SK-N-SH (cell line): ENCODE measurements around the gene CYP11A1. TPM values are rescaled to one million over a fixed set of nuclear protein-coding genes. Genes with fewer than 3 reads are reported as not detected.

Experiments
- CTCF ChIA-PET: fragments of 300-600, 350-600 bp; formaldehyde crosslinking; extraction: SDS; loops from one replicate; lab custom pipeline; 2021; lab: Yijun Ruan, JAX
- POLR2A ChIA-PET: fragments of 350-600 bp; sonication (Branson Sonifier 250); formaldehyde crosslinking; extraction: SDS; loops from one replicate; lab custom pipeline; 2020; ENCODE audit warnings: antibody characterized with exemption, inconsistent platforms; lab: Yijun Ruan, JAX
- DNase-seq: peaks from one replicate; pipeline ENCODE4 v3.0.0; 2012
- H2AFZ ChIP-seq: fragments of 200-600 bp; sonication (generic); 2 replicates; pipeline ENCODE4 v1.8.1; 2016; ENCODE audit warnings: antibody characterized with exemption, mild to moderate bottlenecking, low read depth
- H3F3A ChIP-seq: fragments of 200-600 bp; sonication (generic); replicated peaks from 2 replicates; pipeline ENCODE3; 2016; ENCODE audit warnings: antibody characterized with exemption, mild to moderate bottlenecking; ENCODE audit not compliant: insufficient read depth
- H3K27ac ChIP-seq, 2 experiments: fragments of 200-500 bp in 1 of 2; fragments of 200-600 bp in 1 of 2; sonication (Bioruptor generic) in 1 of 2; sonication (generic), shearing (Covaris generic) in 1 of 2; 2 replicates each; pipeline versions ENCODE4 v1.5.1 to v1.6.1; 2014 to 2016; ENCODE audit warnings: low read depth in 2 of 2, inconsistent platforms in 1 of 2, low read length in 1 of 2, mild to moderate bottlenecking in 1 of 2, mixed read lengths in 1 of 2
- H3K27me3 ChIP-seq: fragments of 200-600 bp; sonication (generic), shearing (Covaris generic); 2 replicates; pipeline ENCODE4 v1.6.1; 2016; ENCODE audit warnings: mixed run types; ENCODE audit not compliant: insufficient read depth
- H3K36me3 ChIP-seq, 2 experiments: fragments of 200-500 bp in 1 of 2; fragments of 200-600 bp in 1 of 2; sonication (Bioruptor generic) in 1 of 2; sonication (generic) in 1 of 2; replicated peaks in 1 of 2; 2 replicates each; pipeline versions ENCODE3 to v1.5.1; 2014 to 2016; ENCODE audit warnings: low read length in 1 of 2, mild to moderate bottlenecking in 1 of 2; ENCODE audit not compliant: insufficient read depth in 2 of 2, control insufficient read depth in 1 of 2
- H3K4me1 ChIP-seq, 2 experiments: fragments of 200-500 bp in 1 of 2; fragments of 200-600 bp in 1 of 2; sonication (Bioruptor generic) in 1 of 2; sonication (generic), shearing (Covaris generic) in 1 of 2; 2 replicates each; pipeline versions ENCODE4 v1.5.1 to v1.6.1; 2014 to 2016; ENCODE audit warnings: low read depth in 1 of 2, low read length in 1 of 2, mixed run types in 1 of 2; ENCODE audit not compliant: insufficient read depth in 2 of 2, control insufficient read depth in 1 of 2
- H3K4me2 ChIP-seq: fragments of 200-600 bp; sonication (generic), shearing (Covaris generic); 2 replicates; pipeline ENCODE4 v1.6.1; 2017; ENCODE audit warnings: mixed run types
- H3K4me3 ChIP-seq, 2 experiments: fragments of 200-500 bp in 1 of 2; fragments of 200-600 bp in 1 of 2; sonication (Bioruptor generic) in 1 of 2; sonication (generic), shearing (Covaris generic) in 1 of 2; 2 replicates each; pipeline versions ENCODE4 v1.5.1 to v1.8.1; 2014 to 2016; ENCODE audit warnings: low read depth in 2 of 2, inconsistent platforms in 1 of 2, low read length in 1 of 2, mild to moderate bottlenecking in 1 of 2, mixed read lengths in 1 of 2, moderate library complexity in 1 of 2
- H3K79me2 ChIP-seq: fragments of 200-600 bp; sonication (generic); 2 replicates; pipeline ENCODE4 v1.8.1; 2017; ENCODE audit warnings: mild to moderate bottlenecking; ENCODE audit not compliant: insufficient read depth
- H3K9ac ChIP-seq: fragments of 200-600 bp; sonication (generic); 2 replicates; pipeline ENCODE4 v1.6.1; 2017; ENCODE audit warnings: mixed run types
- H3K9me2 ChIP-seq: fragments of 200-600 bp; sonication (generic); 2 replicates; pipeline ENCODE4 v1.6.1; 2017; ENCODE audit warnings: mixed run types
- H3K9me3 ChIP-seq: fragments of 200-600 bp; sonication (generic); 2 replicates; pipeline ENCODE4 v1.6.1; 2017; ENCODE audit warnings: mixed run types, mild to moderate bottlenecking, moderate library complexity
- H4K20me1 ChIP-seq: fragments of 200-600 bp; sonication (generic); 2 replicates; pipeline ENCODE4 v1.6.1; 2017; ENCODE audit warnings: mild to moderate bottlenecking, mixed run types; ENCODE audit not compliant: insufficient read depth
- EP300 ChIP-seq, 2 experiments: IDR thresholded peaks; 2 replicates each; pipeline versions ENCODE4 v1.4.0 to v1.6.1; 2012; ENCODE audit warnings: borderline replicate concordance in 1 of 2, low read depth in 1 of 2, low read length in 1 of 2
- FOXJ3 ChIP-seq: sonication (generic); formaldehyde crosslinking; IDR thresholded peaks from 2 replicates; pipeline ENCODE4 v1.5.1; 2020; ENCODE audit warnings: mild to moderate bottlenecking, missing genetic modification reagents
- FOXM1 ChIP-seq: IDR thresholded peaks from 2 replicates; pipeline ENCODE4 v1.4.0; 2012; ENCODE audit warnings: low read depth, mild to moderate bottlenecking
- GABPA ChIP-seq: IDR thresholded peaks from 2 replicates; pipeline ENCODE4 v1.4.0; 2012; ENCODE audit warnings: low read depth, mild to moderate bottlenecking
- GATA2 ChIP-seq: sonication (generic); formaldehyde crosslinking; IDR thresholded peaks from 2 replicates; pipeline ENCODE4 v1.5.0; 2020; ENCODE audit warnings: mild to moderate bottlenecking, missing genetic modification reagents
- NFIC ChIP-seq: IDR thresholded peaks from 2 replicates; pipeline ENCODE4 v1.4.0; 2012; ENCODE audit warnings: borderline replicate concordance
- POLR2AphosphoS5 ChIP-seq: IDR thresholded peaks from 2 replicates; pipeline ENCODE4 v1.6.1; 2012; ENCODE audit warnings: low read depth, low read length
- TAF1 ChIP-seq: IDR thresholded peaks from 2 replicates; pipeline ENCODE4 v1.6.1; 2012; ENCODE audit warnings: low read depth, mild to moderate bottlenecking, low read length, moderate library complexity, borderline replicate concordance
- YY1 ChIP-seq: IDR thresholded peaks from 2 replicates; pipeline ENCODE4 v1.4.0; 2012; ENCODE audit warnings: low read depth, mild to moderate bottlenecking
- WGBS: methylation state at CpG from one replicate; pipeline ENCODE4 v1.1.6; 2017; ENCODE audit warnings: low lambda C conversion rate; 5-methylcytosine and 5-hydroxymethylcytosine counted together
- polyA plus RNA-seq, 3 experiments: library from polyadenylated mRNA; depleted of rRNA; stranded (reverse); fragments of >200 nt; gene quantifications; 2 replicates each; pipeline ENCODE4 v1.2.3, GENCODE V29; 2012
- TF ChIP-seq, protein P1 (sequence below): IDR thresholded peaks from 2 replicates; pipeline ENCODE4 v1.4.0; 2012; ENCODE audit warnings: low read depth
- TF ChIP-seq, protein P2 (sequence below): IDR thresholded peaks from 2 replicates; pipeline ENCODE4 v1.4.0; 2012; ENCODE audit warnings: low read depth, borderline replicate concordance
- TF ChIP-seq, protein P3 (sequence below): IDR thresholded peaks from 2 replicates; pipeline ENCODE4 v1.6.1; 2012; ENCODE audit warnings: mild to moderate bottlenecking, low read depth, low read length, moderate library complexity
- TF ChIP-seq, protein P4 (sequence below): fragments of 150-350 bp; IDR thresholded peaks from 2 replicates; pipeline ENCODE4 v1.6.1; 2016; ENCODE audit warnings: mild to moderate bottlenecking, low read depth, low read length

The CYP11A1 gene
- polyA plus RNA-seq, 1 of the 3 experiments (the other 2 are of a cell fraction), result 0.08 TPM

DNA sequence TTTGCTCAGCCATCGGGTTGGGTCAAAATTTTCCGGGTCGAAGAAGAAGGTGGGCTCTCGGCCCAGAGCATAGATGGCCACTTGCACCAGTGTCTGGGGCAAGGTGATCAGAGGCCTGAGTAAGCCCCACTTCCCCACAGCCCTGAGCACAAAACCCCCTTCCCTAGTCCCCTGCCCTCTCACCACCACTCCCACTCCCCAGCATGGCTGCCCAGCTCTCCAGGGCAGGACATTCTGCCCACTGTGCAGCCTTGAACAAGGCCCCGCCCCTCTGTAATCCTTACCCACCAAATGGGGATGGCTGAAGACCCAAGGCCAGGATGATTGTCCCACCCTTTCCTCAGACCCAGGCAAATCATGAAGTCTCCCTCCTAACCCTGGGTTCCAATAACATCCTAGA lies 28.8 kb downstream of the CYP11A1 start:
- Histone ChIP-seq H3K27me3 (no peaks in the 10 kb centered on the region), H4K20me1 (no peaks in the 10 kb centered on the region), H3K9ac (no peak overlapping the region), H3F3A (no peaks in the 10 kb centered on the region), H3K4me3 (no peak overlapping the region), H3K4me2 (no peak overlapping the region), H3K9me2 (no peaks in the 10 kb centered on the region), H3K9me3 (no peaks in the 10 kb centered on the region), H3K4me1 (peaks cover 0 to 3% of the 10 kb centered on the region in 2 experiments; a peak in 1 of 4 replicates), H3K36me3 (no peaks in the 10 kb centered on the region), H3K27ac (no peak overlapping the region), H2AFZ (no peak overlapping the region), H3K79me2 (no peaks in the 10 kb centered on the region)
- WGBS, result 100% methylated on average over 1 of the region's 5 CpGs
- TF ChIP-seq, protein P1, sequence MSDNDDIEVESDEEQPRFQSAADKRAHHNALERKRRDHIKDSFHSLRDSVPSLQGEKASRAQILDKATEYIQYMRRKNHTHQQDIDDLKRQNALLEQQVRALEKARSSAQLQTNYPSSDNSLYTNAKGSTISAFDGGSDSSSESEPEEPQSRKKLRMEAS, result no peak
- no peak for TF ChIP-seq FOXM1
- no peak for TF ChIP-seq YY1
- TF ChIP-seq, protein P2, sequence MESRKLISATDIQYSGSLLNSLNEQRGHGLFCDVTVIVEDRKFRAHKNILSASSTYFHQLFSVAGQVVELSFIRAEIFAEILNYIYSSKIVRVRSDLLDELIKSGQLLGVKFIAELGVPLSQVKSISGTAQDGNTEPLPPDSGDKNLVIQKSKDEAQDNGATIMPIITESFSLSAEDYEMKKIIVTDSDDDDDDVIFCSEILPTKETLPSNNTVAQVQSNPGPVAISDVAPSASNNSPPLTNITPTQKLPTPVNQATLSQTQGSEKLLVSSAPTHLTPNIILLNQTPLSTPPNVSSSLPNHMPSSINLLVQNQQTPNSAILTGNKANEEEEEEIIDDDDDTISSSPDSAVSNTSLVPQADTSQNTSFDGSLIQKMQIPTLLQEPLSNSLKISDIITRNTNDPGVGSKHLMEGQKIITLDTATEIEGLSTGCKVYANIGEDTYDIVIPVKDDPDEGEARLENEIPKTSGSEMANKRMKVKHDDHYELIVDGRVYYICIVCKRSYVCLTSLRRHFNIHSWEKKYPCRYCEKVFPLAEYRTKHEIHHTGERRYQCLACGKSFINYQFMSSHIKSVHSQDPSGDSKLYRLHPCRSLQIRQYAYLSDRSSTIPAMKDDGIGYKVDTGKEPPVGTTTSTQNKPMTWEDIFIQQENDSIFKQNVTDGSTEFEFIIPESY, result no peak
- no peak for TF ChIP-seq TAF1
- TF ChIP-seq, protein P3, sequence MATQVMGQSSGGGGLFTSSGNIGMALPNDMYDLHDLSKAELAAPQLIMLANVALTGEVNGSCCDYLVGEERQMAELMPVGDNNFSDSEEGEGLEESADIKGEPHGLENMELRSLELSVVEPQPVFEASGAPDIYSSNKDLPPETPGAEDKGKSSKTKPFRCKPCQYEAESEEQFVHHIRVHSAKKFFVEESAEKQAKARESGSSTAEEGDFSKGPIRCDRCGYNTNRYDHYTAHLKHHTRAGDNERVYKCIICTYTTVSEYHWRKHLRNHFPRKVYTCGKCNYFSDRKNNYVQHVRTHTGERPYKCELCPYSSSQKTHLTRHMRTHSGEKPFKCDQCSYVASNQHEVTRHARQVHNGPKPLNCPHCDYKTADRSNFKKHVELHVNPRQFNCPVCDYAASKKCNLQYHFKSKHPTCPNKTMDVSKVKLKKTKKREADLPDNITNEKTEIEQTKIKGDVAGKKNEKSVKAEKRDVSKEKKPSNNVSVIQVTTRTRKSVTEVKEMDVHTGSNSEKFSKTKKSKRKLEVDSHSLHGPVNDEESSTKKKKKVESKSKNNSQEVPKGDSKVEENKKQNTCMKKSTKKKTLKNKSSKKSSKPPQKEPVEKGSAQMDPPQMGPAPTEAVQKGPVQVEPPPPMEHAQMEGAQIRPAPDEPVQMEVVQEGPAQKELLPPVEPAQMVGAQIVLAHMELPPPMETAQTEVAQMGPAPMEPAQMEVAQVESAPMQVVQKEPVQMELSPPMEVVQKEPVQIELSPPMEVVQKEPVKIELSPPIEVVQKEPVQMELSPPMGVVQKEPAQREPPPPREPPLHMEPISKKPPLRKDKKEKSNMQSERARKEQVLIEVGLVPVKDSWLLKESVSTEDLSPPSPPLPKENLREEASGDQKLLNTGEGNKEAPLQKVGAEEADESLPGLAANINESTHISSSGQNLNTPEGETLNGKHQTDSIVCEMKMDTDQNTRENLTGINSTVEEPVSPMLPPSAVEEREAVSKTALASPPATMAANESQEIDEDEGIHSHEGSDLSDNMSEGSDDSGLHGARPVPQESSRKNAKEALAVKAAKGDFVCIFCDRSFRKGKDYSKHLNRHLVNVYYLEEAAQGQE, result no peak
- TF ChIP-seq NFIC, result no peak
- no peak for TF ChIP-seq EP300 (IDR thresholded peaks at IDR 0.05; ENCODE audit: borderline replicate concordance in 1 of 2, low read depth in 1 of 2, low read length in 1 of 2)
- TF ChIP-seq, protein P4, sequence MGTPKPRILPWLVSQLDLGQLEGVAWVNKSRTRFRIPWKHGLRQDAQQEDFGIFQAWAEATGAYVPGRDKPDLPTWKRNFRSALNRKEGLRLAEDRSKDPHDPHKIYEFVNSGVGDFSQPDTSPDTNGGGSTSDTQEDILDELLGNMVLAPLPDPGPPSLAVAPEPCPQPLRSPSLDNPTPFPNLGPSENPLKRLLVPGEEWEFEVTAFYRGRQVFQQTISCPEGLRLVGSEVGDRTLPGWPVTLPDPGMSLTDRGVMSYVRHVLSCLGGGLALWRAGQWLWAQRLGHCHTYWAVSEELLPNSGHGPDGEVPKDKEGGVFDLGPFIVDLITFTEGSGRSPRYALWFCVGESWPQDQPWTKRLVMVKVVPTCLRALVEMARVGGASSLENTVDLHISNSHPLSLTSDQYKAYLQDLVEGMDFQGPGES, result no peak
- TF ChIP-seq GATA2, result no peak
- TF ChIP-seq POLR2AphosphoS5, result no peak
- TF ChIP-seq GABPA, result no peak
- TF ChIP-seq FOXJ3 (CRISPR knock-in tag), result no peak
- no peak for DNase-seq
- POLR2A ChIA-PET, result no interaction called here
- CTCF ChIA-PET, result interaction anchor here (1.3 kb wide), 1 partner anchor 15 kb away, joined by 3 read pairs; no protein-coding TSS in a partner anchor
